ENCODE results near the gene MBP.
"Not testable (repeated sequence)": the region's sequence is repeated elsewhere in the genome, so short reads cannot be mapped to it uniquely, and the experiment has no call there.

GRCh38 chr18:76990343-76991020 lies 142.1 kb downstream of the MBP start:
- TF ChIP-seq POLR2A, POLR2AphosphoS5, TAF1 (IDR thresholded peaks at IDR 0.05; ENCODE audit: low read depth, low read length): not testable (repeated sequence)
- peak; percentile 28; the same call in 1 of the 2 replicates for TF ChIP-seq SPI1 (IDR thresholded peaks at IDR 0.05; ENCODE audit: low read depth, low read length)

Measured in GM12891 (cell line).